T-helper 2 cell (primary cell): ENCODE measurements around the gene FOXN3.
"Not testable (repeated sequence)": the region's sequence is repeated elsewhere in the genome, so short reads cannot be mapped to it uniquely, and the experiment has no call there.

Experiments
- DNase-seq, 5 experiments: peaks; one replicate each; pipeline versions ENCODE4 v3.0.0 to v3.0.0-alpha.2; 2012 to 2022

Gene FOXN3

DNA sequence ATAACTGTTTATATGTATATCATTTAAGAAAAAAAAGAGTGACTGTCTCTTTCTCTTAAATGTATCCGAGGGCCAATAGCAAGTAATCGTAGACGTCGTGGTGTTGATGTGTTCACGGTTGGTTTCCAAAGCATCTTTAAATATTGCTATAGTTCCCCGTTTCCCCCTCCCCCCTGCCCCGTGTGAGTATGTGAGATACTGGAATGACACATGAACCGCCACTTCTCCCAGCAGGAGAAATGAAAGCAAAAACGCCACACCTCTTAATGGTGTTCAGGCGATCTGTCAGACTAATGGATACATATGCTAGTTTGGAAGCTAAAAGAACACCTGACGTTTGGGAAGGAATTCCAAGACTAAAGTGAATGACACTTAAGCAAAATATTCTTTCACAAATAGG, 258.3 kb downstream of the FOXN3 start:
- DNase-seq, result no peak

DNA sequence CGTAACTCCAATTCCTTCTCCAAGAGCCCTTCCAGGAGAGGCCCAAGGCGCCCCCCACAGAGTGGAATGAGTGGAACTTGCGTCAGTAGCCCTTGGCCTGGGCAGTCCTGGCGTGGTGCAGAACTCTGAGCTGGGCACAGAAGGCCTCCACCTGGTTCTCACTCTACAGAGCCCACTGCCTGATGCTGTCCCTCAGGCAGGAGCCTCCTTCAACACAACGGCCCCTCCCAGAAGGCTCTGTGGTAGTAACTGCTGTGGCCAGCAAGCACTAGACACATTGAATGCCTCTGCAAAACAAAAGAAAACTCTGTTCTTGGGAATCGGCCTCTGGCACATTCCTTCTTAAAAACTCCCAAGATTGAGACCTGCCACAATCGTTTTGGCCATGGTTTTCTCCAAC, 258.9 kb downstream of the FOXN3 start:
- not testable (repeated sequence) for DNase-seq

DNA sequence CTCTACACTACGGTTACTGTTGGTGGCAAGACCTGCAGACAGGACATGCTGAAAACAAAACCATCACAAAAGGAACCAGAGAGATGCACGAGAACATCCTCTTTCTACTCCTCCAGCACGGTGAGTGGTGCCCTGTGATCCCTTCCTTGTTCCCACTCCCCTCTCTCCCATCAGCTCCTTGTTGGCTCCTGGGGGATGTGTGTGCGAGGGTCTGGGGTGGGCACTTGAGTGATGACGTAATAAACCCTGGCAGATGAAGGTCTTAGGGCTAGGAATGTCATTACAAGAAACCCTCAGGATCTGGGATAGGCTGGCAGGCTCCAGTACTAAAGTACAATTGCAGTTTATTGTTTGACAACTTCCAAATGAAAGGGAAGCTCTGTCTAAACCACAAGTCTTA, 261.5 kb downstream of the FOXN3 start:
- DNase-seq, result no peak

DNA sequence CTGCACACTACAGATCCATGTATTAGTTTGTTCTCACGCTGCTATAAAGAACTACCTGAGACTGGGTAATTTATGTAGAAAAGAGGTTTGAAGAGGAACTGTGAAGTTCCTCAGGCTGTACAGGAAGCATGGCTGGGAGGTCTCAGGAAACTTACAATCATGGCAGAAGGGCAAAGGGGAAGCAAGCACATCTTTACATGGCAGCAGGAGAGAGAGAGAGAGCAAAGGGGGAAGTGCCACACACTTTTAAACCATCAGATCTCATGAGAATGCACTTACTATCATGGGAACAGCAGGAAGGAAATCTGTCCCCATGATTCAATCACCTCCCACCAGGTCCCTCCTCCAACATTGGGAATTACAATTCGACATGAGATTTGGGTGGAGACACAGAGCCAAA, 265.3 kb downstream of the FOXN3 start:
- DNase-seq, result not testable (repeated sequence)

DNA sequence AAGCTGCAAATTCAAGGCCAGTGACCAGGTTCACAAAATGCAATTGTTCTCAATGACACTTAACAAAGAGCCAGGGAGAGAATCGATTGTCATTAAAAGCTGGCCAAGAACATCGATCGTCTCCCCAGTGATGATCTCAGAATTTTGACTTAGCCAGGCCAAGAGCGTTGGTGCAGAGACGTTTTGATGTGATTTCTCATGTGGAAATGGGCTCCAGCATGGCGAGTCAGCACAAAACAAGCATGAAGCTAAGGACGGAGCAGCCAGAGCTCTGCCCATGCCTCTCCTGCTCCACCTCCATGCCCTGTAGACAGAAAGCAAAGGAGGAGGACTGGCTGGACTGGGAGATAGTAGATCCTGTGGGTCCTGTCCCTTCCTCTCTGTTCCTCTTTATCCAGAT, 270.8 kb downstream of the FOXN3 start:
- DNase-seq, result no peak

DNA sequence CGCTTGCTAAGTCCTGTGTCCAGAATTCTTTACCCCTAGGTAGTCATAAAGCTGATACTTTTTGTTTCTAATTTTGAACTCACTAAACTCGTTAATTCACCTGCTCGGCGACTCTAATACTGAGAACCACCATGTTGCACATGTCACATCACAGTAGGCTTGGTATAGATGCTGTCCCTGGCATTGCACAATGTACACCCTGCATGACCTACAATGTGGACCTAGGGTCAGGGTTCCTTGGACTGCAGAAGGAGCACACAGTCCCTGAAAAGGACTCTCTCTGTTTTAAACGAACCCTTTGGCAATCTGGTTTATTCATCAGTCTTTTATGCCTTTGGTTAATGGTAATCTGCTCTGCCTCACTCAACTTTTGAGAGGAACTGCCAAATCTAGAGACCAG, 272.4 kb downstream of the FOXN3 start:
- DNase-seq, result no peak

DNA sequence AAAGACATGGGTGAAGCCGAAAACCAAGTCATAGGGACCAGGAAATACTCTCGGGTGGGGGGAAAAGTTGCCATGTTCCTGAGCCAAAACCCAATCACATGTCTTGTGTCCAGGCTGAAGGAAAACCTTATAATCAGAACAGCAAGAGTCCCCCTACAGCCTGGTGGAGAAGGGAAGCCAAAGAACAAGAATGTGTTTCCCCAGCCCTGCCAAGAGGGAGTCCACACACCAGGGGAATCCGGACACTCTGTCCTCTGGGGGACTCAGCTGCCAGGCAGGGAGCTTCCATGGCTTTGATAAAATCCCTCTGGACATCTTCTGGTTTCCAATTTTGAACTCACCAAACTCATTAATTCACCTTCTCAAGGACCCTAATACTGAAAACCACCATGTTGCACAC, 273.0 kb downstream of the FOXN3 start:
- no peak for DNase-seq

DNA sequence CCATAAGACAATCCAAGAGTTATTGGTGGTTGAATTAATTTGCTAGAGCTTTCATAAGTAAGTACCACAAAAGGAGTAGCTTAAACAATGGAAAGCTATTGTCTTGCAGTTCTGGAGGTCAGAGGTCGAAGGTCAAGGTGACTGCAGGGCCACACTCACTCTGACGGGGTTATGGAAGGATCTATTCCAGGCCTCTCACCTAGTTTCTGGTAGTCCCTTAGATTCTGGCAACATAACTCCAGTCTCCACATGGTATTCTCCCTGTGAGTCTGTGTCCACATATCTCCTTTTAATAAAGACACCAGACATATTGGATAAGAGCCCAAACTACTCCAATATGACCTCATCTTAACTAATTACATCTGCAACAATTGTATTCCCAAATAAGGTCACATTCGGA, 273.4 kb downstream of the FOXN3 start:
- DNase-seq, result no peak

DNA sequence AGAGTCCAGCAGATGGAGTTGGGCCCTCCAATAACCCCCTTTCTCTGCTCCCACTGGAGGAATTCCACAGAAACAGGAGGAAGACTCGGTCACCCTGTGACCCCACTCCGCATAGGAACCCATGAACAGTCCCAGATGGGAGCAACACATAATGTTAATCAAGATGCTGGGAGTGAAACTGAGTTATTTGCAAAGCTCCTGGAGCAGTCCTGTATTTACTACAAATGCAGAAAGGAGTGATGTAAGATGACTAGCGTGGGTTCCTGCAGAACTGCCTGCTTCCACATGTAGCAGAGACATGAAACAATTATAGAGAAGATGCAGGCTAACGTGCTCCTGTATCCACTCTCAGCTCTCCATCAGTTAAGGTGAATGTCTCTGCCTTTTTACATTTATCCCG, 274.7 kb downstream of the FOXN3 start:
- no peak for DNase-seq

DNA sequence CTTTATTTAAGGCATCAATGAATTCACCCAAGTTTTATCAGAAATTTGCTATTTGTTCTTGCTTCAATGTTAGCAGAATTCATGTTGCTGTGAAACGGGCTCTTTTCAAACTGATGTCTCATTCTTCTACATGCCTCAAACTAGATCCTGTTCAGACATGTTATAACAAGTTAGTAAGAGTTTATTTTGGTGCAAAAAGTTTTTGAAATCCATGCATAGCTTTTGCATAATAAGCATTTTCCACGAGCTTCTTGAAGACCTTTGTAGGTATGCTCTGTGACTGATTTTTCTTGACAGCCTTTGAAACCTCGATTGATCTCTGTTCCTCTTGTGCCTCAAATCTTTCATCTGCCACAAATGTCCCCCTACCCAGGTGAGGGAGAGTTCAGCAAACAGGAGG, 275.2 kb downstream of the FOXN3 start:
- no peak for DNase-seq

DNA sequence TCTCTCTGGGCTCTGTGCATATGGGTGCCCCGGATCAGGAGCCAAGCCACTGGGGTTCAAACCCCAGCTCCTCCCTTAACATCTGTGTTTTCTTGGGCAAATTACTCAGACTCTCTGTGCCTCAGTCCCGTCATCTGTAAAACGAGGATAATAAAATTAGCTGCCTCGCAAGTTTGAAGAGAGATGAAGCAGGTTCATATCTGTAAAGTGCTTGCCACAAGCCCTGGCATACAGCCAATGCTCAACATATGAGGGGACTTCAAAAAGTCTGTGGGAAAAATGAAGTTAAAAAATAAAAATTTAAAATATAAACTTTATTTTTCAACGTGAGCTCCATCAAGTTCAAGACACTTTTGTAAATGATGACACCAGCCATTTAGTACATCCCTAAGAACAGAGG, 276.7 kb downstream of the FOXN3 start:
- no peak for DNase-seq

DNA sequence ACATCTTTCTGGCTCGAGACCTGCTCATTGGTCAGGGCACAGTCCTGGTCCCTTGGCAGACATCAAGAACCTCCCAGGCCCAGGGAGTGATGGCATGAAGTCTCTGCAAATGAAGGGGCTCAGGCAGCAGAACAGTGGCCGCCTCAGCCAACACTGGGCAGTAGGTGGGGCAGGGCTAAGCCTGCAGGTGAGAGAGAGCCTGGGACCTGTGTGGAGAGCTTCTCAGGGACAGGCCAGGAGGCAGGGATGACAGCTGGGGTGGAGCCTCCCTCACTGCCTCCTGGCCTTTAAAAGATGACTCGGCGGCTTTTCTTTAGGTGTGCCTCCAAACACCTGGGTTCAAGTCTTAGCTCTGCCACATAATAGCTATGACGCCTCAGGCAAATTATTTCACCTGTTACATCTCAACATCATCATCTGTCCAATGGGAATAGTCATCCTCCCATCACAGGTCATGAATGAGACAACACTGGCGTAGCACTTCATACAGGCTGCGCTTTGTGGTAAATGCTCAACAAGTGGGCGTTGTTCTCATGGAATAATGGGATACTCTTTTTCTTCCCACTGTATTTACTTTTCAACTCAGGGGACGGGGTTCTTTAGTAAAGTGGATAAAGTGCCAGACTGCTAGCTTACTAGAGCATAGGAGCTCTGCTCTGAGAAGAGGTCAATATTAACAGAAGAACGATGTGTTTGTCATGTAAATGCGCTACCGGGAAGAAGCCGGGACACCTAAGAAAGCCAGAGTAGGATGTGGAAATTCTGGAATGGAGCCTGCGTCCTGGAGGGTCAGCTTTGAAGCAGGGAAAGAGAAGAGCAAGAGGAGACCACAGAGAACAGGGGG, 277.4 kb downstream of the FOXN3 start:
- DNase-seq, result no peak

DNA sequence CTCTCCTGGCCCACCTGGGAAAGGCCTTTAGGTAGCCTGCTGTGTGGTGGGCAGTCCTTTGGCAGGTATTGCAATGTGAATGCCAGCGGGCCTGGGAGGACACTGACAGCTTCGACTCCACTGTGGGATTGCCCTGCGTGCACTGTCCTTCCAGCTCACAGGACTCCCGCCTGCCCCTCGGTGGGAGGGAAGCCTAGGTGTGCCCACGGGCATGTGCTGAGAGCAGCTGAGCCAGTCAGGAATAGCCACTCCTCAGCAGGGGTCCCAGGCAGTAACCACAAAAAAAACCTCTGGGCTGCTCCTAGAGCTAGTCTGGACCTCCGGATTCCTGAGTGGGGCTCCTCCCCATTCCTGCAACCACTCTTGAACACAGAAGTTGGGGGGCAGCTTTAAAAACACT, 278.2 kb downstream of the FOXN3 start:
- DNase-seq, result no peak

DNA sequence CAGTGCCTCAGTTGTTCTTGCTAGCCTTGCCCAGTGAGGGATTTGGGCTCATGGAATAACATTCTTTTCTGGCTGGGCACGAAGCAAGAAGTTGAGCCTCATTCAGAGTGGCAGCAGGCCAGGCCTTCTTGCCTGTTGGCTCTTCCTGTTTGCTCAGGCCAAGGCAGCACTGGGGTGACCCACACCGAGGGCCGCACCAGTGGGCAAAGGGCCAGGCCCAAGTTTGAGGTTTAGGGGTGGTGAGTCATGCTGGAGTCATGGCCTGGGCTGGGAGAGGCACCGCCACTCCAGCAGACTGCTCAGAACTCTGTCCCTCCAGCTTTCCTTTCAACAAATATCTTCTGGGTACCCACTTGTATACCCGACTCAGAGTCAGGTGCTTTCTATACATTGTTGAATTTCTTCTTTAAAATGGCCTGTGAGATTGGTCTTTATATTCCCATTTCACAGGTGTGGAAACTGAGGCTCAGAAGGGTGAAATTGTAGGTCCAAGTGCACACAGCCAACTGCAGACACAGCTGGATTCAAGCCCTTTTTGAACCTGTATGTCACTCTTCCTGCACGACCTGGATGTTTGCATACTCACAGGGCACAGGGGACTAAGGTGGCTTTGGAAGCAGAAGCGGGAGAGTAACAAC, 279.4 kb downstream of the FOXN3 start:
- DNase-seq, result no peak

DNA sequence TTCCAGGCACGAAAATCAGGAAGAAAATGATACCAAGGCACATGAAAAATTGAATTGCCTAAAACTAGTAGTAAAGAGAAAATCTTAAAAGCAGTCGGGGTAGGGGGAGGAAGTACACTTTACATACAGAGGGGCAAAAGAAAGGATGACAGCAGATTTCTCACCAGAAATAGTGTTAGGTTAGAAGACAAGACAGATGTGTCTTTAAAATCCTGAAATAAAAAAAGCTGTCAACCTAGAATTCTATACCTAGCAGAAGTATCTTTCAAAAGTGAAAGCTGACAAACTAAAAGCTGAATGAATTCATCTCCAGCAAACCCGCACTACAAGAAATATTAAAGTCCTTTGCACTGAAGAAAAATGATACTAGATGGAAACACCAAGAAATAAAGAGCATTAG, 280.4 kb downstream of the FOXN3 start:
- DNase-seq, result no peak

DNA sequence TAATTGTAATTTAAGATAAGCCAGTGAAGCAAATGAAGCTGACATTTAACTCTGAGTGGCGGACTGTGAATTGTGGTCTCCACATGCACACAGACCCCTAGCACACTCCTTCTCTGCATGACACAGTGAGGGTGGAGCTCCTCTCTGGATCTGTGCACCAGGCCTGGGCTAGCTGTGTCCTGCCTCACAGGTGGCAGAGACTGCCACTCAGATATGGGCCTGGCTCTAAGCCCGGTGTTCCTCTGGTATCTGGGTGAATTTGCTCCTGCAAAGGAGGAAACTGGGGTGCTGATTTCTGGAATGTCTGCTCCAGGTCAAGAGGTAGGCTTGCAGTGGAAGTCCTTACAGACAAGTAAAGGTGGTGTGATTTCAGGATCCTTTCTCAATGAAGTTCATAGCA, 282.4 kb downstream of the FOXN3 start:
- no peak for DNase-seq

DNA sequence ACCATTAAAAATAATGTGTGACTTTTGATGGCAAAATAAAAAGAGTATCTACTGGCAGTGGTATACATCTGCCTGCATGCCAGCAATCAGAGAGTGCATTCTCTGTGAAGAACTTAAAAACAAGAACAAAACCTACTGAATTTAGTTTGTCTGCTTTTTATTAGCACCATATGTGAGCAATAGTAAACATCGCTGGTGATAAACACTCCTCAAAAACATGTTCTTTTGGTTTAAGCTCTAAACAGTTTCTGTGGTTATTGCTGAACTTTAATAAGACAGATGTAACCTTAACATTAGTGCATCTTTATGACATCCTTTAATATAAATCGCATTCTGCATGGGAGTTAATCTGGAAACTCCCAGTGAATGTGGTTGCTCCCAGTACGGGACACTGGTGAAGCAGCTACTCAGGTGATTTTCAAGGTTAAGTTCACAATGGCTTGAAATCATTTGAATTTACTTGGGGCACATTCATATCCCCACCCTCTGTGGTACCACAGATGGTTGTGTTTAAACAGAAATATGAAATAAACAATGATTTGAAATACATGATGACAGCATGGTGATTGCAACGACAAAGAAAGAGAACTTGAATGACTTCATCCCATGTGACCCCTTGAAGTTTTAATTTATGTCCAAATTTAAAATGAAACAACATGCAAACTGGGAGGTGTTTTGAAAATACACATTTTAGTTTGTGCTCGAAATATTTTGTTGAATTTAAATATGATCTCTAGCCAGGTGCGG, 285.9 kb downstream of the FOXN3 start:
- no peak for DNase-seq

DNA sequence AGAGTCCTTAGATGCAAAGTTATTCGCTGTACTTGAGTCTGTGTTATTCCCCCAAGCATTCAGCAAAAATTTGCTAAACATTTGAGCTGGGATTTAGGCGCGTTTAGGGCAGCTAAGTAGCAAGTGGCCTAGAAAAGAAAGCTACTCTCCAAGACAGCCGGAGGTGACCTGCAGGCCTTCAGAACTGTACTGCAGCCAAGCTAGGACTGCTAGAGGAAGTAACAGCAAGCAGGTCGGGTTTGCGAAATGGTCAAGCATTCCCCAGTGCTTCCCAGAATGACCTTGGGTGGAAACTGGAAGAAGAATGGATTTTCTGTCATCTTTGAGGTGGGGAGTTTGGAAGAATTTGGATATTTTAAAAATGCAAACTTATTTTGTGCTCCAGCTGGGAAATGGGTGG, 287.5 kb downstream of the FOXN3 start:
- no peak for DNase-seq

DNA sequence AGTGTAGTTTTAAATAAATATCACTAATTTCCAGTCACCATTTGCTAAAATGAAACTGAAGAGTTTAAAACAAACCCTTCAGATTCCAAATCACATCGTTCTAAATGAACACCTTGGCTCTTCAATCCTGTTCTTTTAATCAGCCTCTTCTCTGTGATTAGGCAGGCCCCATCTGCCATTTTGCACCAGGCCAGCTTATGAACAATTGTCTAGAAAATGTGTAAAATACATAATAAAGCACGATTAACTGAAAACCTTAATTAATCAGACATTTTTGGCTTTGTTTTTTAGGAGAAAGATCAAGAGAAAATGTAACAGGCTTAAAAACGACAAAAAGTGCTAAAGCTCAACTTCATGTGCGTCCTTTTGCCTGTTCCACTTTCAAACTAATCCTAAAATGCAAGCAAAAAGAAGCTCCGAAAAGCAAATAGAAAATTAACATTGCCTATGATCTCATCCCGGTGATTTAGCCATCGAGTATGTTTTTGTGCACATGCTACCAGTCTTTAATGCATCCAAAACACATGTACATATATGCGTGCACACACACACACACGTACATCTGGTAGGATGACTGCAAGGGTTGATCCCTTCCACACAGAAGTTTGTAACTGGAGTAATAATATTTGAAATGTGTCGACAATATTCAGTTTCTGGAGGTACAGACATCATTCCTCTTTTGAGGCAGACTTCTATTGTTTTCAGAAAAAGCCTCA, 288.6 kb downstream of the FOXN3 start:
- DNase-seq, result no peak

DNA sequence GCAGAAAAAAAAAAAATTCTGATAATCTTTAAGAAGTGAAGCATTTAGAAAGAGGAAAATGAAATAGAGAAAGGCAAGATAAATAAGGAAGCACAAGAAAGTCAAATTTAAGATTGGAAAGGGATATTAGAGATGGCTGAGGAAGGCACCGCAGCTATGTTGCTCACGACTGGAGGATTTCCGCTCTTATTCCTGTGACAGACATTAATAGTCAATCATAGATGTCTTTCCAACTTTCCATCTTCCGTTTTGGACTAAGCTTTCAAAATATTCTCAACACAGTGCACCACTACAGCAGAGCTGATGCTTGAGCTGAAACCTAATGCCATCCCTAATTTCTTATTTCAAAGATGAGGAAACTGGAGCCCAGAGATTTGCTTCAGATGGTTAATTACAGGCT, 290.6 kb downstream of the FOXN3 start:
- no peak for DNase-seq

DNA sequence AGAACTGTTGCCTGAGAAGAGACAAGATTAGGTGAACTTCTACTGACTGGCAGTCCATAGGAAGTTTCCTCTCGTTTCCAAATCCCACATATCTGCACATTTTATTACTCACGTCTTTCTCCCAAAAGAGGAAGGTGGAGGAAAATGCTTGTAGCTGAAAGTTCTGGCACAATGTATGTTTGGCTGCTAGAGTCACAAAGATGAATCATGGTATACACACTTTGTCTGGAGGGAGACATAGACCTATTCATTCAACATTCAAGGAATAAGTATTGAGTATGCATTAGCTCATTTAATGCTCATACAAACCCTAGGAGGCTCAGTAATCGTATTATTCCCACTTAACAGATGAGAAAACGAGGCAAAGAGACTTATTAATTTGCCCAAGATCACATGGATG, 291.8 kb downstream of the FOXN3 start:
- no peak for DNase-seq

DNA sequence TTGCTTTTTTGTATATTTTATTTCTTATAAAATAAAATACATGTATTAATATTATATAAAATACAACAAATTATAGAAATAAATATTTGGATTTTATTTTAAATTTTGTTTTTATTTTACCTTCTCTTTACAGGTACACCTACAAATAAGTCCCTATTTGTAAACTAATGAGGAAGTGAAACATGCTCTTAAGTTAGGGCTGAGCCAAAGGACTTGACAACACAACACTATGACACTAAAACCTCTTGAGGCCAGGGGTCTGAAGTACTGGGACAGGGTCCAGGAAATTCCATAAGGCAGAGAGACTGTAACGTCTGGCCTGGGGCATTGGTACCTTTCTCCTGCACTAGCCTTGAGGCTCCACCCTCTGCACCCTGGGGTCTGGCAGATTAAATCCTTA, 293.2 kb downstream of the FOXN3 start:
- DNase-seq, result no peak

DNA sequence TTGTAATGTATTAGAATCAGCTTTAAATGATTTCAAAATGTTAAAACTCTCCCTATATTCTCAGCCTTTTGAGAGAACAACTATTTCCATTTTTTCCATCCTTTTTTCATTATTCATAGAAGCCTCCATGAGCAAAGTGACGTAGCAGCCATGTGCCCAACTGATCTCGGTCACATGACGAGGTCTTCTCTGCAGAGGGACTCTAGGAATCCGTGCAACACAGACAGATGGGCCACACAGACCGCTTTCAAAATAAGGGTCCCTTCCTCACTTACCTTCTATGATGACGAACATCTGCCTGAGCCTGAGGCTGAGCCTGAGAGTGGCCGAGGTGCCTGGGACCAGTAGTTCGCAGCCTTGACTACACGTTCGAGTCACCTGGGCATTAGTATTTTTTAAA, 293.8 kb downstream of the FOXN3 start:
- no peak for DNase-seq
